Esophagus squamous epithelium (tissue), 5 donors: ENCODE results near the gene FDX1. TPM values are rescaled to one million over a fixed set of nuclear protein-coding genes. Genes with fewer than 3 reads are reported as not detected.
A peak's percentile ranks its signal among the peaks of the same experiment; 100 is the strongest.

Source experiments
- DNase-seq: peaks from one replicate; lab custom pipeline; 2025; lab: John Stamatoyannopoulos, UW
- H3K27ac ChIP-seq, 4 donors: fragments of 200-600 bp; sonication (generic); one replicate each; pipeline ENCODE4 v1.5.1; 2016 to 2019; ENCODE audit warnings: mild to moderate bottlenecking in 1 of 4
- H3K27me3 ChIP-seq, 4 donors: fragments of 200-600 bp; sonication (generic); 1 replicate in 3 of 4; 2 replicates in 1 of 4; pipeline versions ENCODE4 v1.5.1 to v1.6.0; 2017 to 2021; ENCODE audit warnings: antibody characterized with exemption in 1 of 4
- H3K36me3 ChIP-seq, 3 donors: fragments of 200-600 bp; sonication (generic); one replicate each; pipeline ENCODE4 v1.5.1; 2016 to 2019
- H3K4me1 ChIP-seq, 3 donors: fragments of 200-600 bp; sonication (generic); one replicate each; pipeline ENCODE4 v1.5.1; 2017 to 2019
- H3K4me3 ChIP-seq, 4 donors: fragments of 200-600 bp; sonication (generic); 1 replicate in 3 of 4; 2 replicates in 1 of 4; pipeline ENCODE4 v1.5.1; 2016 to 2019; ENCODE audit warnings: mild to moderate bottlenecking in 2 of 4, moderate library complexity in 1 of 4
- H3K9me3 ChIP-seq, 3 donors: fragments of 200-600 bp; sonication (generic); one replicate each; pipeline ENCODE4 v1.5.1; 2016 to 2019
- CTCF ChIP-seq, 6 experiments: fragments of 450-650 bp in 4 of 6; fragments of 200-600 bp in 2 of 6; sonication (generic) in 2 of 6; IDR thresholded peaks; one replicate each; pipeline ENCODE4 v1.5.1; 2016 to 2019; ENCODE audit warnings: antibody characterized with exemption in 6 of 6, mild to moderate bottlenecking in 4 of 6, moderate library complexity in 4 of 6
- POLR2A ChIP-seq, 4 donors: fragments of 450-650 bp; IDR thresholded peaks; one replicate each; pipeline ENCODE4 v1.6.1; 2017; ENCODE audit warnings: antibody characterized with exemption in 4 of 4, mild to moderate bottlenecking in 4 of 4, moderate library complexity in 3 of 4
- WGBS, 2 donors: methylation state at CpG; one replicate each; pipeline ENCODE4 v1.1.5; 2018; 5-methylcytosine and 5-hydroxymethylcytosine counted together
- intact Hi-C: fragments of 100-400 bp; cut with DNase I; formaldehyde crosslinking; loops from one replicate; pipeline ENCODE4 v1.15.0; 2022
- total RNA-seq, 4 donors: library from RNA; depleted of rRNA; stranded (reverse); fragments of >200 nt; gene quantifications; one replicate each; pipeline ENCODE4 v1.1.0, GENCODE V29; 2016
- donor health status: DM: yes; HTN: yes; CAD: no.

Gene FDX1
- total RNA-seq, 4 donors from 2014 or later: 13.7 to 22.2 (median 17.5) TPM

- intact Hi-C loops: loop anchor here (5.0 kb wide), 1 partner anchor 228 kb away; no protein-coding TSS in a partner anchor
- peaks cover 0 to 9% (median 0%) of the 10 kb centered on the region in 3 donors for H3K4me1 ChIP-seq
- H3K36me3 ChIP-seq: no peaks in the 10 kb centered on the region
- 86 to 95% methylated on average over 3 of the region's 3 CpGs for WGBS, 2 donors
- TF ChIP-seq POLR2A (IDR thresholded peaks at IDR 0.05): no peak
- no peak for TF ChIP-seq CTCF (IDR thresholded peaks at IDR 0.05)
- DNase-seq: no peak
- H3K27me3 ChIP-seq: no peaks in the 10 kb centered on the region
- no peak overlapping the region for H3K27ac ChIP-seq
- H3K4me3 ChIP-seq: no peak overlapping the region
- no peaks in the 10 kb centered on the region for H3K9me3 ChIP-seq
Measured at GRCh38 chr11:110424775-110425444, 4.8 kb upstream of the FDX1 start.

GRCh38 chr11:110425751-110426545 lies 3.8 kb upstream of the FDX1 start:
- TF ChIP-seq POLR2A (IDR thresholded peaks at IDR 0.05): no peak
- no peaks in the 10 kb centered on the region for H3K27me3 ChIP-seq
- peaks cover 0 to 12% (median 0%) of the 10 kb centered on the region in 3 donors for H3K4me1 ChIP-seq
- no peak overlapping the region for H3K27ac ChIP-seq
- intact Hi-C loops: loop anchor here (5.0 kb wide), 1 partner anchor 229 kb away; no protein-coding TSS in a partner anchor
- H3K36me3 ChIP-seq: no peaks in the 10 kb centered on the region
- WGBS, 2 donors: 84 to 86% methylated on average over 9 of the region's 9 CpGs
- H3K9me3 ChIP-seq: no peaks in the 10 kb centered on the region
- DNase-seq: no peak
- H3K4me3 ChIP-seq: no peak overlapping the region

GRCh38 chr11:110428040-110428439 lies 1.7 kb upstream of the FDX1 start:
- no peaks in the 10 kb centered on the region for H3K27me3 ChIP-seq
- no peaks in the 10 kb centered on the region for H3K36me3 ChIP-seq
- DNase-seq: no peak
- TF ChIP-seq CTCF (IDR thresholded peaks at IDR 0.05) (no peak), POLR2A (IDR thresholded peaks at IDR 0.05) (no peak)
- intact Hi-C loops: loop anchor here (5.0 kb wide), 1 partner anchor 231 kb away; no protein-coding TSS in a partner anchor
- peaks cover 14 to 33% (median 16%) of the 10 kb centered on the region in 3 donors for H3K4me1 ChIP-seq
- no peak overlapping the region for H3K27ac ChIP-seq
- 91 to 96% methylated on average over 2 of the region's 2 CpGs for WGBS, 2 donors
- no peaks in the 10 kb centered on the region for H3K9me3 ChIP-seq
- no peak overlapping the region for H3K4me3 ChIP-seq

GRCh38 chr11:110428956-110429730 lies 605 bp upstream of the FDX1 start:
- Histone ChIP-seq H3K9me3 (no peaks in the 10 kb centered on the region), H3K27ac (peak overlapping the region; percentile 93 to 96 (median 94)), H3K4me1 (peaks cover 14 to 44% (median 19%) of the 10 kb centered on the region in 3 donors), H3K36me3 (no peaks in the 10 kb centered on the region), H3K4me3 (peak overlapping the region; percentile 75 to 90 (median 84)), H3K27me3 (no peaks in the 10 kb centered on the region)
- intact Hi-C loops: loop anchor here (5.0 kb wide), 1 partner anchor 232 kb away; no protein-coding TSS in a partner anchor
- no peak for DNase-seq
- TF ChIP-seq CTCF (IDR thresholded peaks at IDR 0.05): no peak
- no peak for TF ChIP-seq POLR2A (IDR thresholded peaks at IDR 0.05)
- 54 to 58% methylated on average over 10 of the region's 10 CpGs for WGBS, 2 donors
